HEK293T (cell line): ENCODE results near the gene SLC4A2.

Source experiments
- ARNT ChIP-seq: fragments of 450-650 bp; IDR thresholded peaks from 2 replicates; pipeline ENCODE4 v1.6.1; 2017; ENCODE audit warnings: mild to moderate bottlenecking
- ELF4 ChIP-seq: fragments of 450-650 bp; IDR thresholded peaks from 2 replicates; pipeline ENCODE4 v1.6.1; 2017; ENCODE audit warnings: antibody characterized with exemption
- FOXA1 ChIP-seq: fragments of 450-650 bp; IDR thresholded peaks from 2 replicates; pipeline ENCODE4 v1.6.1; 2016; ENCODE audit warnings: mild to moderate bottlenecking
- HDGF ChIP-seq: fragments of 450-650 bp; IDR thresholded peaks from 2 replicates; pipeline ENCODE4 v1.6.1; 2017; ENCODE audit warnings: antibody characterized with exemption, borderline replicate concordance
- L3MBTL2 ChIP-seq: fragments of 450-650 bp; conservative IDR thresholded peaks from 2 replicates; pipeline ENCODE4 v1.6.1; 2016; ENCODE audit warnings: mild to moderate bottlenecking
- SP1 ChIP-seq: fragments of 450-650 bp; IDR thresholded peaks from 2 replicates; pipeline ENCODE4 v1.6.1; 2017
- SUZ12 ChIP-seq: fragments of 450-650 bp; IDR thresholded peaks from 2 replicates; pipeline ENCODE4 v1.6.1; 2016; ENCODE audit warnings: mild to moderate bottlenecking
- ZNF384 ChIP-seq: fragments of 450-650 bp; IDR thresholded peaks from 2 replicates; pipeline ENCODE4 v1.6.1; 2016

DNA sequence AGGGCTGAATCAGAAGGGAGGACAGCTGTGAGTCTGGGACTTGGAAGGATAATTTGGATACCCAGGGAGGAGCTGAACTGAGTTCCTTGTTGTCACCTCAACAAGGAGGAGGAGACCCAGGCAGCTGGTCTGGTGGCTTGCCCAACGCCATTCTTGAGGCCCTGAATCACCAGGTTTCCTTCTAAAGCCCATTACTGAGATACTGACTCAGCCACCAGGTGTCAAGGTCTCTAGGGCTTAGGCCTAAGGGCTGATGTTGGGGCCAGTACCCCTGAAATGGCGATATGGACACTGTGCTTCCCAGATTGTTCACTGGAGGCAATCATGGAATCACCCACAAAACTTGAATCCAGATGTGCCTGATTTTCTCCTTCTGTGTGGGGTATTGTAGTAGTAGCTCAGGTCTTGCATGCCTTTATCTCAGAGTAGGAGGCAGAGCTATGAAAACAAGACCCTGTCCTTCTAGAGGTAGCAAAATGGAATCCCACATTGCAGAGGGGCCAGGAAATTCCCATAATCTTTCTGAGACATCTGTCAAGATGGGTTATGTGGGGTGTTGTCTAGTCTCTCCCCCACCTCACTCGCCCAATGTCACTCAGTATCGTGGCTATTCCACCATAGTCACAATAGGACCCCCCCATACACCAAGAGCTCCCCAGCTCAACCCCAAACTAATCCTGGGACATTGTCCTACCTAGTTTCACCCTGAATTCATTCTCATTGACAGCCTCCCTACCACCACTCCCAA is 33.3 kb upstream of the SLC4A2 start:
- TF ChIP-seq FOXA1, result no peak
- no peak for TF ChIP-seq ELF4
- no peak for TF ChIP-seq ARNT
- TF ChIP-seq ZNF384, result no peak
- no peak for TF ChIP-seq SUZ12
- TF ChIP-seq SP1, result no peak
- TF ChIP-seq L3MBTL2, result no peak
- TF ChIP-seq HDGF, result no peak
